CD4-positive, alpha-beta T cell treated with Interferon gamma for 1 hour (primary cell): ENCODE data around the gene C6.
"Not testable (repeated sequence)": the region's sequence is repeated elsewhere in the genome, so short reads cannot be mapped to it uniquely, and the experiment has no call there.

ENCODE experiments used
- DNase-seq: peaks from one replicate; pipeline ENCODE4 v3.0.0-alpha.2; 2020

The C6 gene

DNA sequence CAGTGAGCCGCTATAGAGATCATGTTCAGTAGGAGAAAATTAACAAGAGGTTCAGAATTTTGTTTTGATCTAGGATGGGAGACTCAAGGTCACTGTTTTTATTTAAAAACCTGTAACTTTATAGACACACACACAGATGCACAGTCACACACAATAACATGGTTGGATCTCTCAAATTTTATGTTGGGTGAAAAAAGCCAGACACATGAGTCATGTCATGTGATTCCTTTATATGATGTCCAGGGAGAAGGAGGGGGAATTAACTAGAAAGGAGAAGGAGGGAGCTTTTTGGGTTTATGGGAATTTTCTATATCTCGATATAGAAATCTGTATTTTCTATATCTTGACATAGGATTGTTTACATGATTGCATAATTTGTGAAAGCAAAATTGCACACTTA is 17.1 kb downstream of the C6 start:
- DNase-seq, result no peak

GRCh38 chr5:41195228-41195627 is 18.1 kb downstream of the C6 start:
- DNase-seq, result no peak

GRCh38 chr5:41194339-41194738 is 19.0 kb downstream of the C6 start:
- no peak for DNase-seq

DNA sequence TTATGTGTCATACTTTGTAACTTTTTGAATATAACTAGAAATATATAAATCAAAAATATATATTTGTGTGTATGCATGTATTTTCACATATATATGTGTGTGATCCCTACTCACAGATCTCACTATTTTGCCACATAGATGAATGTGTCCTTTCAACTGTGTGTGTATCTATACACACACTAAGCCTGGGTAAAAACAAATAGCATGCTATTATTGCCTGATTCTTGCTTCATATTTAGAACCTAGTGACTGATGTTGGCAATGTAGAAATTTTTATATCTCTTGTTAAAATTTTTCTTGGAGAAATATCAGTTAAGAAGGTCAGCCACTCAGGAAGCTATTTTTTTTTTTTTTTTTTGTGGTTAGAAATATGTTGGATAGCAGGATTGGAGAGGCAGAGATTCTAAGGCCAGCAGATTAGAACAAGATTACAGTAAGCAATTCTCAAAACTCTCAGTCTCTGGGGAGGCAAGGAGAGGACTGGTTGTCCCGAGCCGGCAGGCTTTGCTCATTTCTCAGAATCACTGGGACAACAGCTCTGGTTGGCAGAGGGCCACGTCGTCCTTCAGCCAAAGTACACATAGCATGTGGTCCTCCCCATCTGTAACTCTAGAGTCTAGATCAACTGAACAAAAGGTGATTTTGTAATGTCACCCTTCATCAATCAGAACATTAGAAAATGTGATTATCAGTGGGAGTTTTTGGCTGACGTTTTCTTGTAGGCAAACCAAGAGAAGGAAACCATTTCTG is 19.7 kb downstream of the C6 start:
- no peak for DNase-seq

DNA sequence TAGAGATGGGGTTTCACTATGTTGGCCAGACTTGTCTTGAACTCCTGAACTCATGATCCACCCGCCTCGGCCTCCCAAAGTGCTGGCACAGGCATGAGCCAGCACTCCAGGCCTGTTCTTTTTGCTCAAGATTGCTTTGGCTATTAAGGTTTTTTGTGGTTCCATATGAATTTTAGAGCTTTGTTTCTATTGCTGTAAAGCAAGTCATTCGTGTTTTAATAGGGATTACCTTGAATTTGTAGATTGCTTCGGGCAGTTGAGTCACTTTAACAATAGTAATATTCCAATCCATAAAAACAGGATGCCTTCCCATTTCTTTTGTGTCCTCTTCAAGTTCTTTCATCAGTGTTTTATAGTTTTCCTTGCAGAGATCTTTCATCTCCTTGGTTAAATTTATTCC is 22.1 kb downstream of the C6 start:
- DNase-seq, result no peak

DNA sequence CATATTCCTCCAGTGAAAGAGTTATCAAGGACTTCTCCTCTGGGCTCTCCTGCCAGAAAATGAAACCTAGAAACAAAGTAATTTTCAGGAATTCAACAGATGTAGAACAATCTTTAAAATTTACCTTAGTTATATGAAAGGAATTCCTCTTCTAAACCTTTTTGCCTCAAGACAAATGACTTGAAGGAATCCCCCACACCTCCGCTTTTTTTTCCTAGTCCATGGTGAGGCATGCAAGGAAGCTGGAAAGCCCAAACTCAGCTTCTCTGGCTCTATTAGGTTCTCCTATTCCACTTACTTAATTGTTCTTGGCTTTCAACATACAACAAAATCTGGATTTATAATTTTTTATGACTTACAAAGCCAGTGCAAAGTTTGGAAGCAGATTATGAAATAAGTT is 27.2 kb downstream of the C6 start:
- no peak for DNase-seq

- not testable (repeated sequence) for DNase-seq
Observed at GRCh38 chr5:41183331-41183730, 30.0 kb downstream of the C6 start.

- DNase-seq, result no peak
Observed at GRCh38 chr5:41182666-41183065, 30.7 kb downstream of the C6 start.

- DNase-seq, result no peak
Observed at GRCh38 chr5:41181691-41182564, 31.4 kb downstream of the C6 start.

- DNase-seq, result no peak
Observed at GRCh38 chr5:41176952-41177351, 36.4 kb downstream of the C6 start.

DNA sequence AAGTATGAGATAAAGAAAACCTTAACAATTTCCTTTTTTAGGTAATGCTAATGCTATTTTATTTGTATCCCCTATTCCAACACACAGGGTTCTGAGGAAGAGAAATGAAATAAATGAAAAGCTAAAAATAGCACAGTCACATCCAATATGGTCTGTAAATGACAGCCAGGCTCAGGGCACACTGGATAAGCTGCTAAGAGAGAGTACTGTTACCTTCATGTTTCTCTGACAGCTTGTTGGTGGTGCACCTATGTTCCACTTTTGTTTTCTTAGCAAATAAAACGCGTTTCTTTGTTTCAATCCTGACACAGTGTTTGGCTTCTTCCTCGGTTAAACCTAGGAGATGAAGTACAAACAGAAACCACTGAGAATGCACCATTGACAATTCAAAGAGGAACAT is 41.3 kb downstream of the C6 start:
- no peak for DNase-seq

DNA sequence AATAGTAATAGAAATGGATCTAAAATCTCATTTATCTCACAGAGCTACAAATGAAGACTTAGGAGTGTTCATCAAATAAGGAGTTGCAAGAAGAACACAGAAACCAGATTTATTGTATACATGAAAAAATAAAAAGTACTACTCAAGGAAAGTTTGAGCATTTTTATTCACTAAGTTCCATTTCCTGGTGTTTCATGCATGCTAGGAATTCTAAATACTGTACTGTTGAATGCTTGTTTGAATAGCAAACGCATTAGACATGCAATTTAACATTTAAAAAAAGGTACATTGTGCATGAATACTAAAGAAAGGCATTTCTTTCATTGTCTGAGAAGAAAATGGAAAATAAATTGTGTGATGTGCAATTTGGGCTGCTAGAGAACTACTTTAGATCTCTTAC is 52.1 kb downstream of the C6 start:
- no peak for DNase-seq

- no peak for DNase-seq
Observed at GRCh38 chr5:41157272-41157894, 55.9 kb downstream of the C6 start.

GRCh38 chr5:41156739-41157138 is 56.6 kb downstream of the C6 start:
- no peak for DNase-seq

GRCh38 chr5:41154491-41154890 is 58.8 kb downstream of the C6 start:
- no peak for DNase-seq

DNA sequence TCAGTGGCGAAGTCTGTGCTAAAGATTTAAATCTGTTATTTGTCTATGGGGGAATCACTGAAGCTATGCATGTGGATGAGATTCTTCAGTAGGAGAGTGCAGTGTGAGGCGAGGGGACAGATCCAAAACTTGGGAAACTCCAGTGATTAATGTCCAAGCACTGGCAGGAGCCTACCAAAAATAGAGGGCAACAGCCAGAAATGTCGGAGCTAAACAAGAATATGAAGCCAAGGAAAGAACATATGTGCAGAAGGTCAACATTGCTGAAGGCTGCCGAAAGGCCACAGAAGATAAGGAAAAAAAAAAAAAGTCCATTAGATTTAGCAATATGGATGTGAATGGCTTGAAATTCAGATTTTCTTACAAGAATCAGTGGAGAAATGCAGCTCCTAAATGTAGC is 61.8 kb downstream of the C6 start:
- DNase-seq, result no peak

DNA sequence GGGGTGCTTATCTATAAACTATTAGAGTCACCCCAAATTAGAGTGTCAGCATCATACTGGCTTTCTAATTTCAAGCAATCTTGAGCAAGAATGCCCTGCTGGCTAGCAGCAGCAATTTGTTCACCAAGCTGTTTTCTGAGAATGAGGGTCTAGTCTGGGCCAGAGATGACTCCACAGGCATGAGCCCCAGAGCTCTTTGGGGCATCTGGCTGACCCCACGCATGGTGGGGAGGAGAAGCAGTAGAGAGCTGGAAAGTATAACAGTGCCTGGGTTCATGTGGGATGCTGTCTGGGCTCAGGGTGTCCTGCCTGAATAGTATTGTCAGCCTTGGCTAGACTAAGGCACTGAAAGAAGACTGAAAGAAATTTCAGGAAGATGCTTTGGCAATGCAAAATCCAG is 64.9 kb downstream of the C6 start:
- no peak for DNase-seq

- DNase-seq, result no peak
Observed at GRCh38 chr5:41145306-41145705, 68.0 kb downstream of the C6 start.

- DNase-seq, result no peak
Observed at GRCh38 chr5:41143131-41143901, 70.0 kb downstream of the C6 start.

DNA sequence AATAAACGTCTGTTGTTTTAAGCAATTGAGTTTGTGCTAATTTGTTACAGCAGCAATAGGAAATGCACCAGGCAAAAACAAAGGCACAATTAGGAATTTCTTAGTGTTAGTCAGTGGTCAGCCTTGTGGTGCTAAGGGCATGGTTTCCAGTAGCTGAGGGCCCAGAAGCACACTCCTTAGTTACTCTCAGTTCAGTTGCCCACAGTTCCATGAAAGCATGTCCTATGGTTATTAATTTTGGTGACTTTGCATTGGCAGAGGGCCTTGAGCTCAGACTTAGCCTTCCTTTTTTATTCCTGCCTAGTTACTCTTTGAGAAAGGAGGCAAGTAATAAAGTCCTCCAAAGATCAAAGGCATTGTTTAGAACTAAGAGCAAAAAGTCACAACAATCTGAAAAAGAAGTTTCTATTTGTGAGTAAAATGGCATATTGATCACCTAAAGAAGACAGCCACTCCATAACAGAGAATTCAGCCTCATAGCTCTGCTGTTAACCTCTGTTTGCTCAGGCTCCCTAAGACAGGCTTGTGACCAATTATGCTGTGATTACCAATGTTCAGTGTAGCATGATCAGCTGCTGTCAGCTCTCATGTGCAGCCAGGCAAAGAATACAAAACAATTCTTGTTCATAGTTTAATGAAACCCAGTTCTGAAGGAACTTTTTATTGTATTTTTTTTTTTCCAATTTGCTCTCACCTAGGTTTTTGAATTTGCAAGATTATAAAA is 85.2 kb downstream of the C6 start:
- DNase-seq, result no peak

GRCh38 chr5:41122459-41122858 is 90.9 kb downstream of the C6 start:
- DNase-seq, result no peak

DNA sequence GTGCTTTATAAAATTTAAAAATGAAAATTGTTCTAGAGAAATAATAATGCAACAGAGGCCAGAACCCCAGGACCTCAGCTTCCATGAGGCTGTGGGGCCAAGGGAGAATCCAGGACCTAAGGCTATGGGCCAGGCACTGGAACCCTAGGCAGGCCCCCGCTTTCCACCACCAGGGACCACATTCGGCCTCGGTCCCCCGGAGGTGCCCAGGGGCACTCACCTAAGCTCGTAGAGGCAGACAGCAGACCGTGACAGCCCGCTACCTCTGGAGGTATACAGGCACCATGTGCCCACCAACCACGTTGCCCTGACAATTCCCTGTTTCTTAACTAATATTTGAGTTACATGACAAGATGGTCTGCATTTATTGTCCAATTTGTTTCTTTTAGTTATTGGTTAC is 92.7 kb downstream of the C6 start:
- no peak for DNase-seq
